GM23338 (cell line): ENCODE measurements around the gene NOS2. TPM values are rescaled to one million over a fixed set of nuclear protein-coding genes. Genes with fewer than 3 reads are reported as not detected.
A peak's percentile ranks its signal among the peaks of the same experiment; 100 is the strongest.

ENCODE experiments used
- ATAC-seq: fragments of 200-7000 bp; cut with Tn5 transposase; 3 replicates; pipeline ENCODE4 v1.9.1; 2020
- DNase-seq: peaks from one replicate; pipeline ENCODE4 v3.0.0-alpha.2; 2015; ENCODE audit warnings: low spot score
- H2AFZ ChIP-seq: fragments of 200-600 bp; sonication (generic); 2 replicates; pipeline ENCODE4 v1.8.0; 2016; ENCODE audit warnings: antibody characterized with exemption, mild to moderate bottlenecking, moderate library complexity
- H3F3A ChIP-seq: fragments of 200-600 bp; sonication (generic); replicated peaks from 2 replicates; pipeline ENCODE4 v1.8.0; 2017; ENCODE audit warnings: antibody characterized with exemption, mixed run types, low read depth
- H3K27ac ChIP-seq: fragments of 200-600 bp; sonication (generic); 2 replicates; pipeline ENCODE4 v1.6.1; 2016; ENCODE audit warnings: low read depth
- H3K27me3 ChIP-seq: fragments of 200-600 bp; sonication (generic); 2 replicates; pipeline ENCODE4 v1.8.0; 2016; ENCODE audit warnings: mild to moderate bottlenecking, mixed run types, moderate library complexity; ENCODE audit not compliant: insufficient read depth
- H3K36me3 ChIP-seq: fragments of 200-600 bp; sonication (generic); 2 replicates; pipeline ENCODE4 v1.8.0; 2016; ENCODE audit warnings: mild to moderate bottlenecking; ENCODE audit not compliant: insufficient read depth
- H3K4me1 ChIP-seq: fragments of 200-600 bp; sonication (generic); 2 replicates; pipeline ENCODE4 v1.8.0; 2016; ENCODE audit warnings: mild to moderate bottlenecking, moderate library complexity; ENCODE audit not compliant: insufficient read depth
- H3K4me2 ChIP-seq: fragments of 200-600 bp; sonication (generic); 2 replicates; pipeline ENCODE4 v1.7.1; 2017; ENCODE audit warnings: mixed run types
- H3K4me3 ChIP-seq: fragments of 200-600 bp; sonication (generic); 2 replicates; pipeline ENCODE4 v1.6.1; 2016; ENCODE audit warnings: mixed run types
- H3K79me2 ChIP-seq: fragments of 200-600 bp; sonication (generic); replicated peaks from 2 replicates; pipeline ENCODE4 v1.8.0; 2017; ENCODE audit warnings: mild to moderate bottlenecking; ENCODE audit not compliant: insufficient read depth
- H3K9me2 ChIP-seq: fragments of 200-600 bp; sonication (generic); 2 replicates; pipeline ENCODE4 v1.8.0; 2017; ENCODE audit not compliant: insufficient read depth
- H4K20me1 ChIP-seq: fragments of 200-600 bp; sonication (generic); replicated peaks from 2 replicates; pipeline ENCODE4 v1.8.0; 2017; ENCODE audit warnings: mild to moderate bottlenecking; ENCODE audit not compliant: insufficient read depth
- H3K27ac Mint-ChIP-seq: 2 replicates; pipeline ENCODE4 v1.8.0; 2020; ENCODE audit warnings: inconsistent platforms, mild to moderate bottlenecking, moderate library complexity, mixed read lengths
- H3K27me3 Mint-ChIP-seq: 3 replicates; pipeline ENCODE4 v1.8.0; 2022; ENCODE audit warnings: low read depth, mild to moderate bottlenecking, moderate library complexity, mixed read lengths, inconsistent platforms; ENCODE audit not compliant: insufficient read depth, poor library complexity
- H3K36me3 Mint-ChIP-seq: 3 replicates; pipeline ENCODE4 v1.8.0; 2021; ENCODE audit warnings: low read depth, mild to moderate bottlenecking, inconsistent platforms, moderate library complexity, mixed read lengths
- H3K4me1 Mint-ChIP-seq: 3 replicates; pipeline ENCODE4 v1.8.0; 2020; ENCODE audit warnings: mild to moderate bottlenecking, inconsistent platforms, mixed read lengths
- H3K4me3 Mint-ChIP-seq: 3 replicates; pipeline ENCODE4 v1.8.0; 2021; ENCODE audit warnings: moderate library complexity, mild to moderate bottlenecking, inconsistent platforms, mixed read lengths
- H3K9me3 Mint-ChIP-seq: 3 replicates; pipeline ENCODE4 v1.8.0; 2020; ENCODE audit warnings: moderate library complexity, mild to moderate bottlenecking, inconsistent platforms, mixed read lengths
- CREB1 ChIP-seq: fragments of 250-450 bp; sonication (Bioruptor Pico); IDR thresholded peaks from 2 replicates; pipeline ENCODE4 v1.5.0; 2020; ENCODE audit warnings: low read depth, mild to moderate bottlenecking, moderate library complexity
- EZH2 ChIP-seq: fragments of 200-600 bp; sonication (generic); IDR thresholded peaks from one replicate; pipeline ENCODE4 v1.8.0; 2017; ENCODE audit warnings: antibody characterized with exemption, mild to moderate bottlenecking, low read depth; ENCODE audit not compliant: unreplicated experiment
- EZH2phosphoT487 ChIP-seq: fragments of 200-600 bp; sonication (generic); IDR thresholded peaks from one replicate; pipeline ENCODE4 v1.8.1; 2018; ENCODE audit warnings: antibody characterized with exemption; ENCODE audit not compliant: unreplicated experiment
- JUNB ChIP-seq: IDR thresholded peaks from one replicate; pipeline ENCODE4 v1.6.1; 2016; ENCODE audit warnings: antibody characterized with exemption; ENCODE audit not compliant: unreplicated experiment
- NANOG ChIP-seq: IDR thresholded peaks from 2 replicates; pipeline ENCODE4 v1.6.1; 2016; ENCODE audit warnings: antibody characterized with exemption, borderline replicate concordance
- POLR2AphosphoS5 ChIP-seq: IDR thresholded peaks from 2 replicates; pipeline ENCODE4 v1.6.1; 2016; ENCODE audit warnings: antibody characterized with exemption, low read depth
- STAT1 ChIP-seq: IDR thresholded peaks from one replicate; pipeline ENCODE4 v1.6.1; 2016; ENCODE audit warnings: antibody characterized with exemption; ENCODE audit not compliant: unreplicated experiment
- ZNF114 ChIP-seq: fragments of 250-450 bp; sonication (Bioruptor Pico); IDR thresholded peaks from 2 replicates; pipeline ENCODE4 v1.5.0; 2020; ENCODE audit warnings: mild to moderate bottlenecking, moderate library complexity
- polyA plus RNA-seq: library from polyadenylated mRNA; unstranded; fragments of >200 nt; fragmentation: Nextera tagmentation; extraction: Ambion mirVana; gene quantifications from 2 replicates; pipeline ENCODE4 v1.2.1, GENCODE V29; 2016
- total RNA-seq: library from RNA; depleted of rRNA; stranded (reverse); fragments of >200 nt; shearing (Covaris generic); gene quantifications from 2 replicates; pipeline ENCODE4 v1.2.3, GENCODE V29; 2014
- TF ChIP-seq, protein P1 (sequence below): IDR thresholded peaks from 2 replicates; pipeline ENCODE4 v1.6.1; 2016; ENCODE audit warnings: antibody characterized with exemption
- TF ChIP-seq, protein P2 (sequence below): IDR thresholded peaks from one replicate; pipeline ENCODE4 v1.6.1; 2018; ENCODE audit warnings: antibody characterized with exemption; ENCODE audit not compliant: unreplicated experiment

Gene NOS2
- total and polyA plus RNA-seq, 2 experiments from 2014 or later, result 0.44 to 2.7 TPM

DNA sequence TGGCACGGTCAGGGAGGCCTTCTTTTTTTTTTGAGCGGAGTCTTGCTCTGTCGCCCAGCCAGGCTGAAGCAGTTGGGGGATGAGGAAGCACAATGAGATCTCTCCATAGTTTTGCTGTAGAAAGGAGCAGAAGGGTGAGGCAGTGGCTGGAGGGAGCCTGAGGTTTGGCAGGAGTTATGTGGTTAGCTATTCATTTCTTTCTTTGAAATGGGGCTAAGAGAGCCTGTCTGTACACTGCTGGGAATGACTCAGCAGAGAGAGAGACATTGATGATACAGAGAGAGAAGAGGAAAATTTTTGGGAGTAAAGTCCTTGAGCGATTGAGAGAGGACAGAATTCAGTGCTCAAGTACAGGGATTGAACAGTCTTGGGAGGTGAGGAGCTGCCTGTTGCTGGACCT, 22.1 kb downstream of the NOS2 start (continued):
- TF ChIP-seq CREB1 (CRISPR knock-in tag), result no peak
- TF ChIP-seq ZNF114 (CRISPR knock-in tag), result no peak
- TF ChIP-seq STAT1, result no peak
- TF ChIP-seq POLR2AphosphoS5, result no peak
- TF ChIP-seq, protein P1, sequence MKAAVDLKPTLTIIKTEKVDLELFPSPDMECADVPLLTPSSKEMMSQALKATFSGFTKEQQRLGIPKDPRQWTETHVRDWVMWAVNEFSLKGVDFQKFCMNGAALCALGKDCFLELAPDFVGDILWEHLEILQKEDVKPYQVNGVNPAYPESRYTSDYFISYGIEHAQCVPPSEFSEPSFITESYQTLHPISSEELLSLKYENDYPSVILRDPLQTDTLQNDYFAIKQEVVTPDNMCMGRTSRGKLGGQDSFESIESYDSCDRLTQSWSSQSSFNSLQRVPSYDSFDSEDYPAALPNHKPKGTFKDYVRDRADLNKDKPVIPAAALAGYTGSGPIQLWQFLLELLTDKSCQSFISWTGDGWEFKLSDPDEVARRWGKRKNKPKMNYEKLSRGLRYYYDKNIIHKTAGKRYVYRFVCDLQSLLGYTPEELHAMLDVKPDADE, result no peak
- TF ChIP-seq JUNB, result no peak
- no peak for TF ChIP-seq EZH2
- TF ChIP-seq EZH2phosphoT487, result no peak
- TF ChIP-seq, protein P2, sequence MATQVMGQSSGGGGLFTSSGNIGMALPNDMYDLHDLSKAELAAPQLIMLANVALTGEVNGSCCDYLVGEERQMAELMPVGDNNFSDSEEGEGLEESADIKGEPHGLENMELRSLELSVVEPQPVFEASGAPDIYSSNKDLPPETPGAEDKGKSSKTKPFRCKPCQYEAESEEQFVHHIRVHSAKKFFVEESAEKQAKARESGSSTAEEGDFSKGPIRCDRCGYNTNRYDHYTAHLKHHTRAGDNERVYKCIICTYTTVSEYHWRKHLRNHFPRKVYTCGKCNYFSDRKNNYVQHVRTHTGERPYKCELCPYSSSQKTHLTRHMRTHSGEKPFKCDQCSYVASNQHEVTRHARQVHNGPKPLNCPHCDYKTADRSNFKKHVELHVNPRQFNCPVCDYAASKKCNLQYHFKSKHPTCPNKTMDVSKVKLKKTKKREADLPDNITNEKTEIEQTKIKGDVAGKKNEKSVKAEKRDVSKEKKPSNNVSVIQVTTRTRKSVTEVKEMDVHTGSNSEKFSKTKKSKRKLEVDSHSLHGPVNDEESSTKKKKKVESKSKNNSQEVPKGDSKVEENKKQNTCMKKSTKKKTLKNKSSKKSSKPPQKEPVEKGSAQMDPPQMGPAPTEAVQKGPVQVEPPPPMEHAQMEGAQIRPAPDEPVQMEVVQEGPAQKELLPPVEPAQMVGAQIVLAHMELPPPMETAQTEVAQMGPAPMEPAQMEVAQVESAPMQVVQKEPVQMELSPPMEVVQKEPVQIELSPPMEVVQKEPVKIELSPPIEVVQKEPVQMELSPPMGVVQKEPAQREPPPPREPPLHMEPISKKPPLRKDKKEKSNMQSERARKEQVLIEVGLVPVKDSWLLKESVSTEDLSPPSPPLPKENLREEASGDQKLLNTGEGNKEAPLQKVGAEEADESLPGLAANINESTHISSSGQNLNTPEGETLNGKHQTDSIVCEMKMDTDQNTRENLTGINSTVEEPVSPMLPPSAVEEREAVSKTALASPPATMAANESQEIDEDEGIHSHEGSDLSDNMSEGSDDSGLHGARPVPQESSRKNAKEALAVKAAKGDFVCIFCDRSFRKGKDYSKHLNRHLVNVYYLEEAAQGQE, result no peak
- no peak for TF ChIP-seq NANOG

DNA sequence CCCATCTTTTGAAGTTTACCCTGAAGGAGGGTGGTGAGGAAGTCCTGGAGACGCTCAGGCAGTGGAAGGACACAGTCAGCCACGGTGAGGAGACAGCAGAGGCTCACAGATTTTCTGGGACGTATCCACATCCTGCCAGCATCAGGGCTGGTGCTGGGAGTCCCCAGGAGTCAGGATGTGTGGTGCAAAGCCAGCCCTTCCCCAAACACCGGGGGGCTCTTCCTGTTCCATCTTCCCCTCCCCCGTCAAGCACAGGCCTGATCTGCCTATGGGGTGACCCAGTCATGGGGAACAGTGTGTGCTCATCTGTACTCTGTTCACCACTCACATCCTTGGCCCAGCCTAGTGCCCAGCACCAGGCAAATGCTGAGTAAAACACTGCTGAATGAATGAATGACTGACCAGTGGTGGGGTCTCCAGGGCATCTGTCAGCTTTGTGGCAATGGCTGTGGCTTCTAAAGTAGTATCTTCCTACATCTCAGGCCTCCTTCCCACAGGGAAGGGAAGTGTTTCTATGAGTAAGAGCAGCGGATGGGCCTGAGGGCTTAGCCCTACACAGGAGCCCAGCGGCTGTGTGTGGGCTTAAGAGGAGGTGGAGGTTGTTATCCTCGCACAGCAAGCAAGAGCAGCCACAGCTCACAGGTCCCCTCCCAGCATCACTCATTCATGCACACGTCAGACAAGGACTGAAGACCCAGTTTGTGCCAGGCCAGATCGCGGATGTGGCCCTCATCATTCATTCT, 23.3 kb downstream of the NOS2 start:
- no peak overlapping the region for H3K27ac ChIP-seq
- ATAC-seq, result peak; percentile 43; the same call in 1 of the 3 replicates
- Mint-ChIP-seq H3K4me1 (peaks cover 19% of the 10 kb centered on the region), H3K9me3 (no peaks in the 10 kb centered on the region; the same call in 2 of the 3 replicates), H3K27me3 (peaks cover 11% of the 10 kb centered on the region), H3K36me3 (no peaks in the 10 kb centered on the region; the same call in 2 of the 3 replicates), H3K27ac (0 out of 2 replicates have a peak overlapping the region, but pooled peaks have one; percentile 5), H3K4me3 (no peak overlapping the region)
- H3K79me2 ChIP-seq, result no peaks in the 10 kb centered on the region
- H3F3A ChIP-seq, result no peaks in the 10 kb centered on the region
- H3K4me1 ChIP-seq, result peaks cover 6% of the 10 kb centered on the region
- H3K4me2 ChIP-seq, result no peak overlapping the region
- H3K9me2 ChIP-seq, result no peaks in the 10 kb centered on the region
- H3K4me3 ChIP-seq, result no peak overlapping the region
- no peaks in the 10 kb centered on the region for H4K20me1 ChIP-seq
- no peaks in the 10 kb centered on the region for H3K36me3 ChIP-seq
- H2AFZ ChIP-seq, result no peak overlapping the region
- TF ChIP-seq POLR2AphosphoS5, result no peak
- no peak for TF ChIP-seq CREB1 (CRISPR knock-in tag)
- DNase-seq, result peak; percentile 28
- H3K27me3 ChIP-seq, result no peaks in the 10 kb centered on the region
